Ishikawa (cell line): ENCODE results near the gene MMAB.

ENCODE experiments used
- CEBPB ChIP-seq: IDR thresholded peaks from 2 replicates; pipeline ENCODE4 v1.6.1; 2012
- CREB1 ChIP-seq: IDR thresholded peaks from 2 replicates; pipeline ENCODE4 v1.6.1; 2012; ENCODE audit warnings: low read depth
- EGR1 ChIP-seq: IDR thresholded peaks from 2 replicates; pipeline ENCODE4 v1.6.1; 2012
- EP300 ChIP-seq: IDR thresholded peaks from 2 replicates; pipeline ENCODE4 v1.6.1; 2012; ENCODE audit warnings: borderline replicate concordance
- FOXM1 ChIP-seq: IDR thresholded peaks from 2 replicates; pipeline ENCODE4 v1.6.1; 2012; ENCODE audit warnings: low read depth, borderline replicate concordance
- NFIC ChIP-seq: IDR thresholded peaks from 2 replicates; pipeline ENCODE4 v1.6.1; 2012
- RAD21 ChIP-seq: IDR thresholded peaks from 2 replicates; pipeline ENCODE4 v1.6.1; 2012; ENCODE audit warnings: low read depth
- TAF1 ChIP-seq: IDR thresholded peaks from 2 replicates; pipeline ENCODE4 v1.6.1; 2012; ENCODE audit warnings: low read depth, mild to moderate bottlenecking
- TCF12 ChIP-seq: IDR thresholded peaks from 2 replicates; pipeline ENCODE4 v1.6.1; 2012; ENCODE audit warnings: low read depth
- TEAD4 ChIP-seq: IDR thresholded peaks from 2 replicates; pipeline ENCODE4 v1.6.1; 2012
- YY1 ChIP-seq: IDR thresholded peaks from 2 replicates; pipeline ENCODE4 v1.6.1; 2012; ENCODE audit warnings: low read depth
- ZBTB7A ChIP-seq: IDR thresholded peaks from 2 replicates; pipeline ENCODE4 v1.6.1; 2012; ENCODE audit warnings: low read depth
- TF ChIP-seq, protein P1 (sequence below): IDR thresholded peaks from 2 replicates; pipeline ENCODE4 v1.6.1; 2012; ENCODE audit warnings: low read depth, mild to moderate bottlenecking
- TF ChIP-seq, protein P2 (sequence below): IDR thresholded peaks from 2 replicates; pipeline ENCODE4 v1.6.1; 2012
- TF ChIP-seq, protein P3 (sequence below): IDR thresholded peaks from 2 replicates; pipeline ENCODE4 v1.6.1; 2012

MMAB gene

DNA sequence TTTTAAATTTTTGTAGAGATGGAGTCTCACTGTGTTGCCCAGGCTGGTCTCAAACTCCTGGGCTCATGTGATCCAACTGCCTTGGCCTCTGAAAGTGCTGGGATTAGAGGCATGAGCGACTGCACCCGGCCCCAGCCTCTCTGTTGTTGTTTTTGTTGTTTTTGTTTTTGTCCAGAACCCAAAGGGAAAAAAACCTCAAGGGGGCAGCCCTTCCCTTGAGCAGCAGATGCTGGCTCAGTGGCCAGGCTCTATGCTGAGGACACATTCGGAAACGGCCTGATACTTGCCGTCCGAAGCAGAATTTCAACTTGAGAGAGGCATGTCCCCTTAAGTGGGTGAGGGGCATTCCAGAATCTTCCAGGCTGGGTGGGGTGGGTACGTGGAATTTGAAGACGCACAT, 7.0 kb upstream of the MMAB start:
- TF ChIP-seq TEAD4, result no peak
- TF ChIP-seq, protein P1, sequence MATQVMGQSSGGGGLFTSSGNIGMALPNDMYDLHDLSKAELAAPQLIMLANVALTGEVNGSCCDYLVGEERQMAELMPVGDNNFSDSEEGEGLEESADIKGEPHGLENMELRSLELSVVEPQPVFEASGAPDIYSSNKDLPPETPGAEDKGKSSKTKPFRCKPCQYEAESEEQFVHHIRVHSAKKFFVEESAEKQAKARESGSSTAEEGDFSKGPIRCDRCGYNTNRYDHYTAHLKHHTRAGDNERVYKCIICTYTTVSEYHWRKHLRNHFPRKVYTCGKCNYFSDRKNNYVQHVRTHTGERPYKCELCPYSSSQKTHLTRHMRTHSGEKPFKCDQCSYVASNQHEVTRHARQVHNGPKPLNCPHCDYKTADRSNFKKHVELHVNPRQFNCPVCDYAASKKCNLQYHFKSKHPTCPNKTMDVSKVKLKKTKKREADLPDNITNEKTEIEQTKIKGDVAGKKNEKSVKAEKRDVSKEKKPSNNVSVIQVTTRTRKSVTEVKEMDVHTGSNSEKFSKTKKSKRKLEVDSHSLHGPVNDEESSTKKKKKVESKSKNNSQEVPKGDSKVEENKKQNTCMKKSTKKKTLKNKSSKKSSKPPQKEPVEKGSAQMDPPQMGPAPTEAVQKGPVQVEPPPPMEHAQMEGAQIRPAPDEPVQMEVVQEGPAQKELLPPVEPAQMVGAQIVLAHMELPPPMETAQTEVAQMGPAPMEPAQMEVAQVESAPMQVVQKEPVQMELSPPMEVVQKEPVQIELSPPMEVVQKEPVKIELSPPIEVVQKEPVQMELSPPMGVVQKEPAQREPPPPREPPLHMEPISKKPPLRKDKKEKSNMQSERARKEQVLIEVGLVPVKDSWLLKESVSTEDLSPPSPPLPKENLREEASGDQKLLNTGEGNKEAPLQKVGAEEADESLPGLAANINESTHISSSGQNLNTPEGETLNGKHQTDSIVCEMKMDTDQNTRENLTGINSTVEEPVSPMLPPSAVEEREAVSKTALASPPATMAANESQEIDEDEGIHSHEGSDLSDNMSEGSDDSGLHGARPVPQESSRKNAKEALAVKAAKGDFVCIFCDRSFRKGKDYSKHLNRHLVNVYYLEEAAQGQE, result no peak

DNA sequence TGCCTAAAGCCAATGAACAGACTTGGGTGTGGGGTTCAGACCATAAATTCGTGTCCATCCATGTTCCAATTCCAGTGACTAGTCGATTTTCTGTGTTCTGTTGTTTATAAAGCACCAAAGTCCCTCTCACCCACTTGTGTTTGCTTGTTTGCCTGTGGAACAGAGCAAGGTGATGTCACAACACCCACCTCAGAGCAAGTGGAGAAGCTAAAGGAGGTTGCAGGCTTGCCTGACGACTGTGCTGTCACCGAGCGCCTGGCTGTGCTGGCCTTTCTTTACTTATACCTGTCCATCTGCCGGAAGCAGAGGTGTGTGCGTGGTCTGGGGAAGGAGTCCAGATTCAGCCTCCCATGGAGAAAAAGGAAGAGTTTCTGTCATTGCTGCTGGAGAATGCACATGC, 6.3 kb upstream of the MMAB start:
- TF ChIP-seq CREB1 (no peak), TEAD4 (no peak), RAD21 (no peak), EGR1 (no peak), YY1 (no peak), ZBTB7A (no peak), FOXM1 (no peak), NFIC (no peak), TCF12 (no peak), TAF1 (no peak), EP300 (no peak), CEBPB (no peak)
- TF ChIP-seq, protein P2, sequence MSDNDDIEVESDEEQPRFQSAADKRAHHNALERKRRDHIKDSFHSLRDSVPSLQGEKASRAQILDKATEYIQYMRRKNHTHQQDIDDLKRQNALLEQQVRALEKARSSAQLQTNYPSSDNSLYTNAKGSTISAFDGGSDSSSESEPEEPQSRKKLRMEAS, result no peak
- TF ChIP-seq, protein P1, result no peak
- TF ChIP-seq, protein P3, sequence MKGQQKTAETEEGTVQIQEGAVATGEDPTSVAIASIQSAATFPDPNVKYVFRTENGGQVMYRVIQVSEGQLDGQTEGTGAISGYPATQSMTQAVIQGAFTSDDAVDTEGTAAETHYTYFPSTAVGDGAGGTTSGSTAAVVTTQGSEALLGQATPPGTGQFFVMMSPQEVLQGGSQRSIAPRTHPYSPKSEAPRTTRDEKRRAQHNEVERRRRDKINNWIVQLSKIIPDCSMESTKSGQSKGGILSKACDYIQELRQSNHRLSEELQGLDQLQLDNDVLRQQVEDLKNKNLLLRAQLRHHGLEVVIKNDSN, result no peak

DNA sequence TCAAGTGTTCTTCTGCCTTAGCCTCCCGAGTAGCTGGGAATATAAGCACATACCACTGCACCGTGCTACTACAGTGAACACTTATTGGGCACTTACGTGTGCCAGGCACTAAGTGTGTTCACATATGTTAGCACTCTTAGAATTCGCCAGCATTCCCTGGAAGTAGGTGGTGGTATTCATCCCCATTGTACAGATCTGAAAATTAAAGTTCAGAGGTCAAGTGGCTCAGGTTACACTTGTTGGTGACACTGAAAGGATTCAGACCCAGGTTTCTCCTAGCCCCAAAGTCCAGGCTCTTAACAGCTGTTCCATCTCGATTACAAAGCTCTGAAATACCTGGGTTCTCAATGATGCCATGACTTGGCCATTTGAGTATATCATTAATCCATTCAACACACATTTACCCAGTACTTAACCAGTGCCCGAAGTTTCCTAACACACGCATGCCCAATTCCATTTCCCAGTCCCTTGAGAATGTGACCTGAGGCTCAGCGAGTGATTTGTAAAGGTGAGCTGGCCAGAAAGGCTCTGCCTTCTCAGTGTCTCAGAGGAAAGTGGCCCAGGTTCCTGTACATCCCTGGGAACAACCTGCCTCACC, 5.1 kb upstream of the MMAB start:
- no peak for TF ChIP-seq EP300
- no peak for TF ChIP-seq ZBTB7A
- TF ChIP-seq, protein P3, result no peak
- no peak for TF ChIP-seq EGR1
- no peak for TF ChIP-seq CREB1
- no peak for TF ChIP-seq TCF12
- TF ChIP-seq YY1, result no peak

DNA sequence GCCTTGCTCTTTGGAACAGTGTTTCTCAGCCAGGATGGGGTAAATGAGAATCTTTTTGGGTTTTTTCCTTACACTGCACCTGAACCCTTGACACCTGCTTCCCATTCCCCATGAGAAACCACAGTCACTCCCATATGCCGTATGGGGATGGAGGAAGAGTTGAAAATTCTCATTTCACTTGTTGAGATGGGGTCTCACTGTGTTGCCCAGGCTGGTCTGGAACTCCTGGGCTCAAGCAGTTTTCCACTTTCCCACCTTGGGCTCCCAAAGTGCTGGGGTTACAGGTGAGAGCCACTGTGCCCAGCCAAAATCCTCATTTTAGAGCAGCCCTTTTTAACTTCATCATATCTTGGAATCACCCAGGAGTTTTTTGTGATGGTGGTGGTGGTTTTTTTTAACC, 4.0 kb upstream of the MMAB start:
- TF ChIP-seq CEBPB (no peak), EGR1 (no peak), RAD21 (no peak), FOXM1 (no peak), TAF1 (no peak), TEAD4 (no peak), ZBTB7A (no peak), NFIC (no peak), YY1 (no peak), CREB1 (no peak), TCF12 (no peak), EP300 (no peak)
- TF ChIP-seq, protein P3, result no peak
- TF ChIP-seq, protein P1, result no peak
- TF ChIP-seq, protein P2, result no peak
